Osteocyte (in vitro differentiated cells): ENCODE measurements around the gene THRA. TPM values are rescaled to one million over a fixed set of nuclear protein-coding genes. Genes with fewer than 3 reads are reported as not detected.

ENCODE experiments used
- DNase-seq: peaks from one replicate; pipeline ENCODE4 v3.0.0; 2021; ENCODE audit warnings: mixed read lengths; ENCODE audit not compliant: unreplicated experiment; ENCODE audit errors: extremely low spot score
- H3K27ac Mint-ChIP-seq: one replicate; pipeline ENCODE4 v1.8.0; 2021; ENCODE audit warnings: mild to moderate bottlenecking, mixed read lengths; ENCODE audit not compliant: unreplicated experiment
- H3K27me3 Mint-ChIP-seq: one replicate; pipeline ENCODE4 v1.8.0; 2021; ENCODE audit warnings: mixed read lengths; ENCODE audit not compliant: unreplicated experiment
- H3K36me3 Mint-ChIP-seq: one replicate; pipeline ENCODE4 v1.8.0; 2021; ENCODE audit warnings: mixed read lengths; ENCODE audit not compliant: unreplicated experiment
- H3K4me1 Mint-ChIP-seq: one replicate; pipeline ENCODE4 v1.8.0; 2021; ENCODE audit warnings: mixed read lengths; ENCODE audit not compliant: unreplicated experiment
- H3K4me3 Mint-ChIP-seq: one replicate; pipeline ENCODE4 v1.8.0; 2021; ENCODE audit warnings: mild to moderate bottlenecking, moderate library complexity, mixed read lengths; ENCODE audit not compliant: unreplicated experiment
- H3K9me3 Mint-ChIP-seq: one replicate; pipeline ENCODE4 v1.8.0; 2021; ENCODE audit warnings: mixed read lengths; ENCODE audit not compliant: unreplicated experiment
- CTCF ChIP-seq: fragments of 200-600 bp; sonication (generic); IDR thresholded peaks from 2 replicates; pipeline ENCODE4 v1.5.0; 2021; ENCODE audit warnings: antibody characterized with exemption, mild to moderate bottlenecking, moderate library complexity
- total RNA-seq: library from RNA; stranded (reverse); gene quantifications from 2 replicates; pipeline ENCODE4 v1.2.1, GENCODE V29; 2021

Gene THRA
- total RNA-seq, 1 donor from 2014 or later, result 44.6 TPM

DNA sequence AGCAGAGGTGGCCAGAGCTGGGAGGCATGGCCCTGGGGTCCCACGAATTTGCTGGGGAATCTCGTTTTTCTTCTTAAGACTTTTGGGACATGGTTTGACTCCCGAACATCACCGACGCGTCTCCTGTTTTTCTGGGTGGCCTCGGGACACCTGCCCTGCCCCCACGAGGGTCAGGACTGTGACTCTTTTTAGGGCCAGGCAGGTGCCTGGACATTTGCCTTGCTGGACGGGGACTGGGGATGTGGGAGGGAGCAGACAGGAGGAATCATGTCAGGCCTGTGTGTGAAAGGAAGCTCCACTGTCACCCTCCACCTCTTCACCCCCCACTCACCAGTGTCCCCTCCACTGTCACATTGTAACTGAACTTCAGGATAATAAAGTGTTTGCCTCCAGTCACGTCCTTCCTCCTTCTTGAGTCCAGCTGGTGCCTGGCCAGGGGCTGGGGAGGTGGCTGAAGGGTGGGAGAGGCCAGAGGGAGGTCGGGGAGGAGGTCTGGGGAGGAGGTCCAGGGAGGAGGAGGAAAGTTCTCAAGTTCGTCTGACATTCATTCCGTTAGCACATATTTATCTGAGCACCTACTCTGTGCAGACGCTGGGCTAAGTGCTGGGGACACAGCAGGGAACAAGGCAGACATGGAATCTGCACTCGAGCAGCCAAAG is 45.2 kb upstream of the THRA start:
- DNase-seq, result no peak
- no peak for TF ChIP-seq CTCF
- H3K27me3 Mint-ChIP-seq, result no peaks in the 10 kb centered on the region
- H3K27ac Mint-ChIP-seq, result no peak overlapping the region
- peaks cover 31% of the 10 kb centered on the region for H3K4me1 Mint-ChIP-seq
- H3K4me3 Mint-ChIP-seq, result no peak overlapping the region
- peaks cover 19% of the 10 kb centered on the region for H3K36me3 Mint-ChIP-seq
- H3K9me3 Mint-ChIP-seq, result no peaks in the 10 kb centered on the region

DNA sequence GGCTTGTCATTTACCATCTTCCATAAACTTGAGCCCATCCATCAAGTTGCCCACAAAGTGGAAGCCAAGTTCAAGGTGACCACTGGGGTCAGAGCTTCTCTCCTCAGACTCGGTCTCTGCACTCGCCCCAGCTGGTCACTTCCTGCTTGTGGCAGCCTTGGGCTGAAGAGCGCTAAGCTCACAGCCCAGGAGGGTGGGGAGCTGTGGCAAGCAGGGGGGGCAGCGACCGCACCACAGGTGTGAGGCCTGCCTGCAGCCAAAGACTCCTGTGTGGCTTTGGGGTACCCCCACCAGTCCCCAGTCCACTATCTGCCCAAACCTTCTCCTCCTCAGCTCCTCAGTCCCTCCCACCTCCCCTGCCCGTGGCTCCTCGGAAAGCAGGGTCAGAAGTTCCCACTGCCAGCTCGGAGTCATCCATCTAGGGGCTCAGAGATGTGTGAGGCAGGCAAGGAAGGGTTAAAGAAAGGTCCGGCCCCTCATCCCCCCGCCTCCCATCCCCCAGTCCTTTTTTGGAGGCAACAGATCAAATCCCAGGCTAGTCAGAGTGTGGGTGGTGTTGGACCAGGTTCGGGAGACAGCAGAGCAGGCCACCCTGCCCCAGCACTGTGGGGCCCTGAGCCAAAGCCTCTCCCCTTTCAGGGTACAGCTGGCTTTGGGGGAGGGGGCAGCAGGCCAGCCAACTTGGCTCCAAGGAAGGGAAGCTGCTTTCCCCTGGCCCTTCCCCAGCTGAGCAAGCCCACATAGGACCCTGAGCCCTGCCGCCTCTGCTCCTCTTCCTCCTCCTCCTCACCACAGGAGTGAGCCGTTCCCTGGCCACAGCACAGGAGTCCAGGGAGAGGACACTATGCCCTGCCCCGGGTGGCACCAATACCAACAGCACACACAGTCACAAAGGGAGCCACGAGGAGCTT is 44.3 kb upstream of the THRA start:
- DNase-seq, result no peak
- peaks cover 34% of the 10 kb centered on the region for H3K4me1 Mint-ChIP-seq
- no peak overlapping the region for H3K27ac Mint-ChIP-seq
- no peak overlapping the region for H3K4me3 Mint-ChIP-seq
- H3K27me3 Mint-ChIP-seq, result no peaks in the 10 kb centered on the region
- no peaks in the 10 kb centered on the region for H3K9me3 Mint-ChIP-seq
- no peak for TF ChIP-seq CTCF
- H3K36me3 Mint-ChIP-seq, result peaks cover 19% of the 10 kb centered on the region

DNA sequence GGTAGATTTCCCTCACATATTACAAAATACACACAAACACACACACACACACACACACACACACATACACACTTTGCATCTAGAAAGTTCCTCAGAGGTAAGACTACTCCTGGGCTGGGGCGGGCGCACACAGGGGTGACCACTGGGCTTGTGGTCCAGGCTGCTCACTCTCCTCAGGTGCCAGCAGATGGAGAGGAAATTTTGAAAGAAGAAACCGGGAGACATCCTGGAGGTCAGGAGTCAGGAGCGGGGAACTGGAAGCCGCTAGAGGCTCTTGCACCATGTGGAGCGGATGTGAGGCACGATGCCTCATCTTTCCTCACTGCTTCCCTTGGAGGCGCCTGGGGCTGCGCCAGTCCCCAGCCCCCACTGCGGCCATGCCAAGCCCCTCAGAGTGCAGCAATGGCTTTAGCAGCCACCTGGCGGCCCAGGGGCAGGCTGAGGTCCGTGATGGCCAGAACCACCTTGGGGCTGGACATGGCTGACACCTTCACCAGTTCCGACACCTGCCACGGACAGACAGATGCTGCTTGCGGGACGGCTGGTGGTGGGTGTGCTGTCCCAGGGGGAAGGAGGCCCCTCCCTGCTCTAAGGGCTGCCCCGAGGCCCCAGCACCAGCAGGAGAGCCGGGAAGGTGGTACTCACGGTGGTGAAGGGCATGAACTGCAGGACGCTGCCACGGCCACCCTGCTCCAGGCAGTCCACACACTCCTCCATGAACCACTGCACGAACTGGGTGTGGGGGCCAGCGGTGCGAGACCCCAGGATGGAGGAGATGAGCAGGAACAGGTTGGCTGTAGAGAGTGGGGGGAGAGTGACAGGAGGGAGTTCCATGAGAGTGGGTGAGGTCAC is 43.4 kb upstream of the THRA start:
- Mint-ChIP-seq H3K27me3 (no peaks in the 10 kb centered on the region), H3K36me3 (peaks cover 19% of the 10 kb centered on the region), H3K9me3 (no peaks in the 10 kb centered on the region), H3K4me1 (peaks cover 36% of the 10 kb centered on the region), H3K4me3 (no peak overlapping the region), H3K27ac (no peak overlapping the region)
- no peak for TF ChIP-seq CTCF
- no peak for DNase-seq

DNA sequence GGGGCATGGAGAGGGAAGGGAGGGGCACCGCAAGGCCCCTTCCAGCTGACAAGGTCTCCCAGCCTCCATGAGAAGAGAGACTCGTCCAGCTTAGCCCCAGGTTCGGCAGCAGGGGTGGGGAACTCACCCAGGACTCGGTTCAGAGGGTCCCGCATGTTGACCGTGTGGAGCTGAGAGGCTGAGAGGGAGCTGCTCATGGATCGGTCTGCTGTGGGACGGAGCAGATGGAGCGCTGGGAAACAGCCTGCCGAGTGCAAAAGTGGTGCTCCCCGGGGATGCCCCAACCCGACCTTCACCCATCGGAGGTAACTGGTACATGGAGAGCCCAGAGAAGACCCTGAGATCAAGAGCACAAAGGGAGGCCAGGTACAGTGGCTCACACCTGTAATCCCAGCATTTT is 42.6 kb upstream of the THRA start:
- Mint-ChIP-seq H3K27me3 (no peaks in the 10 kb centered on the region), H3K4me1 (peaks cover 36% of the 10 kb centered on the region), H3K4me3 (no peak overlapping the region), H3K9me3 (no peaks in the 10 kb centered on the region), H3K36me3 (peaks cover 22% of the 10 kb centered on the region), H3K27ac (no peak overlapping the region)
- DNase-seq, result no peak
- TF ChIP-seq CTCF, result no peak
